ENCODE data around the gene CBX5.

Gene CBX5

DNA sequence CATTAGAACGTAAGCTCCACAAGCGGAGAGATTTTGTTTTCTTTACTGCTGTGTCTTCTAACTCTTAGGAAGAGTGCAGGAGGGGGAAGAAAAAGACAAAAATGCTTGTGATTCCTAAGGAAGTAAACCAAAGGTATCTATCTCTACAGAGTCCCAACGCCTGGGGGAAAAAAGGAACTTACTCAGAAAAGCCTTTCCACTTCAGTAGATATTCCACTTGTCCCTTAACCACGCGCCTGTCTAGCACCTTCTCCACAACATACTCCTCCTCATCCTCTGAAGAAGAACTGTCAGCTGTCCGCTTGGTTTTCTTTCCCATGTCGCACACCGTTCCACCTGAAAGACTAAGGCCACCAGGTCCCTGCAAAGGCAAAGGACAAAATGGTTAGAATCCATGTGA is 22.6 kb downstream of the CBX5 start:
- TF ChIP-seq, protein P1, sequence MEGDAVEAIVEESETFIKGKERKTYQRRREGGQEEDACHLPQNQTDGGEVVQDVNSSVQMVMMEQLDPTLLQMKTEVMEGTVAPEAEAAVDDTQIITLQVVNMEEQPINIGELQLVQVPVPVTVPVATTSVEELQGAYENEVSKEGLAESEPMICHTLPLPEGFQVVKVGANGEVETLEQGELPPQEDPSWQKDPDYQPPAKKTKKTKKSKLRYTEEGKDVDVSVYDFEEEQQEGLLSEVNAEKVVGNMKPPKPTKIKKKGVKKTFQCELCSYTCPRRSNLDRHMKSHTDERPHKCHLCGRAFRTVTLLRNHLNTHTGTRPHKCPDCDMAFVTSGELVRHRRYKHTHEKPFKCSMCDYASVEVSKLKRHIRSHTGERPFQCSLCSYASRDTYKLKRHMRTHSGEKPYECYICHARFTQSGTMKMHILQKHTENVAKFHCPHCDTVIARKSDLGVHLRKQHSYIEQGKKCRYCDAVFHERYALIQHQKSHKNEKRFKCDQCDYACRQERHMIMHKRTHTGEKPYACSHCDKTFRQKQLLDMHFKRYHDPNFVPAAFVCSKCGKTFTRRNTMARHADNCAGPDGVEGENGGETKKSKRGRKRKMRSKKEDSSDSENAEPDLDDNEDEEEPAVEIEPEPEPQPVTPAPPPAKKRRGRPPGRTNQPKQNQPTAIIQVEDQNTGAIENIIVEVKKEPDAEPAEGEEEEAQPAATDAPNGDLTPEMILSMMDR (IDR thresholded peaks at IDR 0.05): no peak
- no peak for DNase-seq (ENCODE audit: low spot score)
- Histone ChIP-seq H3K27ac (peak overlapping the region; percentile 16 to 32), H3K4me3 (no peak overlapping the region)

DNA sequence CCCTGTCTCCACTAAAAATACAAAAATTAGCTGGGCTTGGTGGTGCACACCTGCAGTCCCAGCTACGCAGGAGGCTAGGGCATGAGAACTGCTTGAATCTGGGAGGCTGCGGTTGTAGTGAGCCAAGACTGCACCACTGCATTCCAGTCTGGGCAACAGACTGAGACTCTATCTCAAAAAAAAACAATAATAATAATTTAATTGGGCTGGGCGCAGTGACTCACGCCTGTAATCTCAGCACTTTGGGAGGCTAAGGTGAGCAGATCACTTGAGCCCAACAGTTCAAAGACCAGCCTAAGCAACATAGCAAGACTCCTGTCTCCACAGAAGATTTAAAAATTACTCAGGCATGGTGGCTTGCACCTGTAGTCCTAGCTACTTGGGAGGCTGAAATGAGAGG is 26.7 kb downstream of the CBX5 start:
- no peak overlapping the region for H3K27ac ChIP-seq
- TF ChIP-seq, protein P1 (IDR thresholded peaks at IDR 0.05): no peak
- DNase-seq (ENCODE audit: low spot score): no peak

DNA sequence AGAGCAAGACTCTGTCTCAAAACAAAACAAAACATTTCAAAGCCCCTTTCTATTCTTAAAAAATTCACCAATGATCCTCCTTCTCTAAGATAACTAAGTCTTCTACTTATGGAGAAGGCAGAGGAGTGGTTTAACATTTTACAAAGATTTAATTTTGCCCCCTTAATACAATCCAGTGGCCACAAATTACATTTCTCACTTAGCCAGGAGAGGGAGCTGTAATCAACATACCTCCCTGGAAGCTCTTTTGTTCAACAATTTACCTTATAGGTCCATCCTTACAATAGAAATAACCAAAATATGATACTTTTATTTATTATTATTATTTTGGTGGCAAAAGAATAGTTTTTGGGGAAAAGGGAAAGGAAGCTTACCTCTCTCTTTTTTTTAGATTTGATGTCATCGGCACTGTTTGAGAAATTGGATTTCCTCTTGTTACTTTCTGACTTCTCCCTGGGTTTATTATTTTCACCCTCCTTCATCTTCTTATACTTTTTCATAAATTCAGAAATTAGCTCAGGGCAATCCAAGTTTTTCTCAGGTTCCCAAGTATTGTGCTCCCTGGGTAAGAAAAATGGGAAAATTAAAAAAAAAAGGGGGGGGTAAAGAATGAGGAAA is 28.1 kb downstream of the CBX5 start:
- no peak overlapping the region for H3K27ac ChIP-seq

More for the DNA sequence above, 26.7 kb downstream of the CBX5 start:
- no peak overlapping the region for H3K4me3 ChIP-seq

DNA sequence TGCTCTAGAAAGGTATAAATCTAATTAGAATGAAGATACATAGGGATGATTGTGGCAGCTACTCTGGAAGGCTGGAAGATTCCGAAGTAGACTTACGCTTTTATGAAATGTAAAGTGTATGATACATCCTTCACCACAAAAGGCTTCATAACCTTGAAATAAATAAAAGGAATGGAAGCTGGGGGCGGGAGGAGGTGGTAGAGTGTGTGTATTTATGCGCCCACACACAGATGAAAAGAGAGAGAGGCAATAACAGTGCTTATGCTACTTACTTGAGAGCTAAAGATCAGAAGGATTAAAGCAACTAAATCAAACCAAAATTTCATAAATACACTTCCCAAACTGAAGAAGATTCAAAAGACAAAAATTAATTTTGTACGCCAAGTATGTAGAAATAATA is 30.4 kb downstream of the CBX5 start:
- DNase-seq (ENCODE audit: low spot score): no peak
- TF ChIP-seq, protein P1 (IDR thresholded peaks at IDR 0.05): no peak
- no peak overlapping the region for H3K4me3 ChIP-seq
- H3K27ac ChIP-seq: no peak overlapping the region

More for the DNA sequence above, 28.1 kb downstream of the CBX5 start:
- H3K4me3 ChIP-seq: no peak overlapping the region
- TF ChIP-seq, protein P1 (IDR thresholded peaks at IDR 0.05): peak; percentile 14
- DNase-seq (ENCODE audit: low spot score): no peak

DNA sequence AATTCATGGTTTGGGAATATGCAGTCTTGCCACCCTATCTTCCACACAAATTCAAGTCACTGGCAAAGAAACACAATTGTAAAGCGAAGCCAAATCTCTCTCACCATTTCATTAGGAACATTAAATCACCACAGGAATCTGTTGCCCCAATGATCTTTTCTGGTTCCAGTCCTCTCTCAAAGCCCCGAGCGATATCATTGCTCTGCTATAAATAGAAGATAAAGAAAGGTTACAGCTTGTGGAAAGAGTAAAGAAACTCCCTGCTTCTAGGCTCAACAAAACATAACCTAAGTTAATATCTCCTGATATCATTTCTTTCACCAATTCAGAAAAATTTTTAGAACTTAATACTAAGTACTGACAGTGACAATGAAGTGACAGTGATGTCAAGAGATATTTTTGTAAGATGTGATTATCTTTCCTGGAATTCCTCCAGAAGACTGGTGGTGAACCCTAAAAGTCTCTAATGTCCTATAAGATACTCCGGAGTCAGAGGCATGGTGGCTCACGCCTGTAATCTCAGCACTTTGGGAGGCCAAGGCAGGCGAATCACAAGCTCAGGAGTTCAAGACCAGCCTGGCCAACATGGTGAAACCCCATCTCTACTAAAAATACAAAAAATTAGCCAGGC is 33.8 kb downstream of the CBX5 start:
- H3K4me3 ChIP-seq: no peak overlapping the region
- no peak for DNase-seq (ENCODE audit: low spot score)
- TF ChIP-seq, protein P1 (IDR thresholded peaks at IDR 0.05): no peak
- no peak overlapping the region for H3K27ac ChIP-seq

DNA sequence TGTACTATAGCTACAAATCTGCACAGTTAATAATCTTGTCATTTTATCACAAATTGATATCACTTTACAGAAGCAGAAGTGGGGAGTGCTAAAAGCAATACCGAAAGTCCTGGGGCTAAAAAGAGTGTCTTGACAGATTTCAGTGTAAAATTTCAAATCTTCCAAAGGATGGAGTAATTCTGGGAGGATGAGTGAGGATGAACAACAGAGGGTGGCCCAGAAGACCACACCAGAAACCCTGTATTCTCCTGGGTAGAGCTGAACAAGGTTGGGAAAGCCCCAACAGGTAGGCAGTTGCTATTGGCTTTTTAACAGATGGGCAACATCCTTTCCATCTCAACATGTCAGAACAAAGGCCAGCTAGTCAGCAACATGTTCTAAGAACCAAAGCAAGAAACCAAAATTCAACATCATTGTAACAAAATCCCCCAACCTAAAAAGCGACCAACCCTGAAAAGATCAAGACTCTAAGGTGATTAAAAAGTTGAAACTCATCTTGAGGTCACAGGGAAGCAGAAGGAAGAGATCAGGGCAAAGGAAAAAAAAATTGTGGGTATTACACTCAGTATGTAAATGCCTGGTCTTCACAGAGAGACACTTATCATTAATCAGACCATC is 38.8 kb downstream of the CBX5 start:
- DNase-seq (ENCODE audit: low spot score): no peak
- Histone ChIP-seq H3K4me3 (no peak overlapping the region), H3K27ac (no peak overlapping the region)
- TF ChIP-seq, protein P1 (IDR thresholded peaks at IDR 0.05): no peak

DNA sequence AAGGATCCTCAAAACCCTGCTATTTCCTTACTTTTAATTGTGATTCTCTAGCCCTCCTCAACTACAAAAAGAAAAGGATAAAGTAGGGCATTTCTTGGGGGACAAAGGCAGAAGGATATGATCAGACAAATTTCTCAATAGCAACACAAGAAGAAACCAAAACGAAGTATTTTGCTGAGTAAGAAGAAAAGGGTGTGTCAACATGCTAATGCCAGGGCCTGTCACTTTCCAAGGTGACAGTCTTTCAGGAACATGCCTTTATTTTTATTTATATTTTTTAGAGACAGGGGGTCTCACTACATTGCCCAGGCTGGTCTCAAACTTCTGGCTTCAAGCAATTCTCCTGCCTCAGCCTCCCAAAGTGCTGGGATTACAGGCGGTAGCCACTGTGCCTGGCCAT is 39.8 kb downstream of the CBX5 start:
- TF ChIP-seq, protein P1 (IDR thresholded peaks at IDR 0.05): no peak
- Histone ChIP-seq H3K4me3 (no peak overlapping the region), H3K27ac (no peak overlapping the region)
- DNase-seq (ENCODE audit: low spot score): no peak

Measured in coronary artery (tissue), 2 donors.